HL-60 (cell line): ENCODE results near the gene DMD.

Experiments used
- CTCF ChIP-seq: IDR thresholded peaks from one replicate; pipeline ENCODE4 v1.5.1; 2011; ENCODE audit warnings: low read length, control low read depth, inconsistent platforms; ENCODE audit not compliant: insufficient read depth
- GABPA ChIP-seq: IDR thresholded peaks from 2 replicates; pipeline ENCODE4 v1.6.1; 2012; ENCODE audit warnings: low read depth
- POLR2AphosphoS5 ChIP-seq: IDR thresholded peaks from 2 replicates; pipeline ENCODE4 v1.6.1; 2012; ENCODE audit warnings: low read depth

GRCh38 chrX:31429915-31430314 lies 1781.4 kb downstream of the DMD start:
- TF ChIP-seq CTCF: no peak
- no peak for TF ChIP-seq GABPA
- TF ChIP-seq POLR2AphosphoS5: no peak
